B cell (primary cell): Measurements from ENCODE around the gene LHX1. TPM values are rescaled to one million over a fixed set of nuclear protein-coding genes. Genes with fewer than 3 reads are reported as not detected.

Experiments
- ATAC-seq: fragments of 200-7000 bp; cut with Tn5 transposase; one replicate; pipeline ENCODE4 v1.10.0; 2021; ENCODE audit warnings: low read depth, mild to moderate bottlenecking, moderate number of reproducible peaks, moderate library complexity
- CTCF ChIA-PET: fragments of 350-600 bp; sonication (Branson Sonifier 250); formaldehyde crosslinking; loops from one replicate; lab custom pipeline; 2021; ENCODE audit warnings: antibody characterized with exemption, inconsistent platforms; lab: Charles Lee
- POLR2A ChIA-PET: fragments of 350-600 bp; sonication (Branson Sonifier 250); formaldehyde crosslinking; loops from one replicate; lab custom pipeline; 2021; ENCODE audit warnings: antibody characterized with exemption; lab: Charles Lee
- DNase-seq: peaks from one replicate; pipeline ENCODE4 v3.0.0; 2013
- H2AFZ ChIP-seq: 2 replicates; pipeline ENCODE4 v1.6.1; 2012; ENCODE audit warnings: mild to moderate bottlenecking, low read depth, low read length; ENCODE audit not compliant: insufficient read depth, poor library complexity, severe bottlenecking
- H3K27ac ChIP-seq, 2 donors: 1 replicate in 1 of 2; 2 replicates in 1 of 2; pipeline ENCODE4 v1.5.1; 2012 to 2013; ENCODE audit warnings: low read length in 2 of 2, mild to moderate bottlenecking in 2 of 2, moderate library complexity in 1 of 2
- H3K27me3 ChIP-seq, 4 experiments: fragments of 200-600 bp in 1 of 4; sonication (generic) in 1 of 4; replicated peaks in 1 of 4; 1 replicate in 2 of 4; 2 replicates in 2 of 4; pipeline versions ENCODE4 v1.6.1 to v1.7.0; 2013 to 2016; ENCODE audit warnings: low read length in 3 of 4, mild to moderate bottlenecking in 2 of 4, mixed read lengths in 1 of 4, moderate library complexity in 1 of 4; ENCODE audit not compliant: insufficient read depth in 4 of 4, control insufficient read depth in 3 of 4; ENCODE audit errors: control extremely low read depth in 1 of 4
- H3K36me3 ChIP-seq, 2 experiments: replicated peaks in 1 of 2; 1 replicate in 1 of 2; 2 replicates in 1 of 2; pipeline versions ENCODE4 v1.6.1 to v1.7.1; 2013; ENCODE audit warnings: low read length in 1 of 2; ENCODE audit not compliant: insufficient read depth in 2 of 2, control insufficient read depth in 1 of 2; ENCODE audit errors: control extremely low read depth in 1 of 2, extremely low read depth in 1 of 2
- H3K4me1 ChIP-seq, 2 donors: fragments of 200-600 bp in 1 of 2; sonication (generic) in 1 of 2; 1 replicate in 1 of 2; 2 replicates in 1 of 2; pipeline versions ENCODE4 v1.5.1 to v1.6.1; 2013 to 2017; ENCODE audit warnings: low read length in 2 of 2; ENCODE audit not compliant: control insufficient read depth in 2 of 2, insufficient read depth in 2 of 2
- H3K4me2 ChIP-seq: replicated peaks from 2 replicates; pipeline ENCODE3; 2012; ENCODE audit warnings: mild to moderate bottlenecking, low read depth, low read length; ENCODE audit not compliant: poor library complexity, severe bottlenecking
- H3K4me3 ChIP-seq, 5 experiments: fragments of 200-600 bp in 1 of 5; sonication (generic) in 1 of 5; 1 replicate in 3 of 5; 2 replicates in 2 of 5; pipeline versions ENCODE4 v1.5.1 to v1.7.0; 2011 to 2016; ENCODE audit warnings: low read length in 4 of 5, mild to moderate bottlenecking in 4 of 5, low read depth in 2 of 5, control low read depth in 1 of 5, moderate library complexity in 1 of 5; ENCODE audit not compliant: insufficient read depth in 1 of 5; ENCODE audit errors: control extremely low read depth in 1 of 5, extremely low read depth in 1 of 5
- H3K79me2 ChIP-seq: fragments of 200-600 bp; sonication (generic); one replicate; pipeline ENCODE4 v1.6.0; 2016; ENCODE audit warnings: low read length; ENCODE audit not compliant: control insufficient read depth, insufficient read depth
- H3K9ac ChIP-seq: fragments of 200-600 bp; sonication (generic); 2 replicates; pipeline ENCODE4 v1.6.1; 2017; ENCODE audit warnings: mild to moderate bottlenecking, low read length, moderate library complexity
- H3K9me3 ChIP-seq, 3 donors: one replicate each; pipeline versions ENCODE4 v1.6.1 to v1.7.1; 2013; ENCODE audit warnings: low read length in 2 of 3; ENCODE audit not compliant: control insufficient read depth in 2 of 3, insufficient read depth in 1 of 3; ENCODE audit errors: control extremely low read depth in 1 of 3
- H4K20me1 ChIP-seq: 2 replicates; pipeline ENCODE4 v1.6.0; 2012; ENCODE audit warnings: mild to moderate bottlenecking, low read length; ENCODE audit not compliant: insufficient read depth, control insufficient read depth, poor library complexity, severe bottlenecking
- H3K27ac Mint-ChIP-seq: one replicate; pipeline ENCODE4 v1.8.0; 2021; ENCODE audit warnings: mixed read lengths
- H3K27me3 Mint-ChIP-seq: one replicate; pipeline ENCODE4 v1.8.0; 2021; ENCODE audit warnings: mixed read lengths
- H3K4me1 Mint-ChIP-seq: one replicate; pipeline ENCODE4 v1.8.0; 2021; ENCODE audit warnings: mixed read lengths
- H3K4me3 Mint-ChIP-seq: one replicate; pipeline ENCODE4 v1.8.0; 2021; ENCODE audit warnings: mixed read lengths
- H3K9me3 Mint-ChIP-seq: one replicate; pipeline ENCODE4 v1.8.0; 2022; ENCODE audit warnings: mixed read lengths; ENCODE audit not compliant: insufficient read depth
- CTCF ChIP-seq: fragments of 200-600 bp; IDR thresholded peaks from one replicate; pipeline ENCODE4 v1.8.0; 2022; ENCODE audit warnings: antibody characterized with exemption, mild to moderate bottlenecking
- EZH2 ChIP-seq: IDR thresholded peaks from 2 replicates; pipeline ENCODE4 v1.6.1; 2012; ENCODE audit warnings: borderline replicate concordance, low read depth, mild to moderate bottlenecking, moderate library complexity, low read length; ENCODE audit not compliant: insufficient read depth, poor library complexity, severe bottlenecking
- WGBS: methylation state at CpG from one replicate; pipeline ENCODE4 v1.1.5; 2013; ENCODE audit warnings: missing lambda C conversion rate; ENCODE audit not compliant: insufficient coverage; 5-methylcytosine and 5-hydroxymethylcytosine counted together
- intact Hi-C: fragments of 100-400 bp; cut with micrococcal nuclease; formaldehyde crosslinking; loops from one replicate; pipeline ENCODE4 v1.10.0; 2022
- polyA plus RNA-seq: library from polyadenylated mRNA; depleted of rRNA; stranded (reverse); fragments of >200 nt; gene quantifications from 2 replicates; pipeline ENCODE4 v1.2.3, GENCODE V29; 2012
- total RNA-seq, 2 donors: library from RNA; stranded (reverse); fragments of 120-200 nt in 1 of 2; gene quantifications; 1 replicate in 1 of 2; 2 replicates in 1 of 2; pipeline versions ENCODE4 v1.2.3 to v1.2.4, GENCODE V29; 2013 to 2022

Gene LHX1
- total and polyA plus RNA-seq, 2 donors (not counting 1 experiment from before 2014, with no cell fraction given) = not detected

DNA sequence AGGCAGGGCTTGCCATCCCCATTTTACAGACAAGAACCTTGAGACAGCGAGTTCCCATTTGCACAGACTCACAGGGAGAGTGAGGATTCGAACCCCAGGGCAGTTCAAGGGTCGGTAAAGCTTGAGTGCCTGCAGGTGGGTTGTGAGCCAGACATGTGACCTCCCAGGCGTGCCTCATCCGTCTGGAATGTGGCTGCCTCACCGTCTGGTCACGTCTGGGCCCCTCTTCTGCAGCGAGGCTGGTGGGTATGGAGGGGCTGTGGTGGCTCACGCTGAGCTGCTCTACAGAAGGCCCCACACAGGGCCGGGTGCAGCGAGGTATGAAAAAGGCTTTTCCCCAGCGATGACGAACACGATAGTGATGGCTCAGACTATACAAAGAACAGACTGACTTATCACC is 35.8 kb upstream of the LHX1 start:
- ChIA-PET POLR2A (no interaction called here), CTCF (no interaction called here)
- Histone ChIP-seq H3K27me3 (peaks cover 0 to 5% (median 0%) of the 10 kb centered on the region in 4 experiments), H3K27ac (no peak overlapping the region), H3K9me3 (no peaks in the 10 kb centered on the region), H3K9ac (no peak overlapping the region), H3K4me1 (no peaks in the 10 kb centered on the region), H2AFZ (no peak overlapping the region), H3K79me2 (no peaks in the 10 kb centered on the region), H3K4me3 (no peak overlapping the region), H3K36me3 (no peaks in the 10 kb centered on the region), H3K4me2 (no peak overlapping the region), H4K20me1 (no peaks in the 10 kb centered on the region)
- TF ChIP-seq EZH2 (no peak), CTCF (no peak)
- 87% methylated on average over 11 of the region's 14 CpGs for WGBS
- intact Hi-C loops = no loop called here
- DNase-seq (no peak), ATAC-seq (no peak)
- H3K4me1 Mint-ChIP-seq = no peaks in the 10 kb centered on the region
- no peak overlapping the region for H3K4me3 Mint-ChIP-seq
- H3K27ac Mint-ChIP-seq = no peak overlapping the region
- no peaks in the 10 kb centered on the region for H3K9me3 Mint-ChIP-seq
- peaks cover 41% of the 10 kb centered on the region for H3K27me3 Mint-ChIP-seq

DNA sequence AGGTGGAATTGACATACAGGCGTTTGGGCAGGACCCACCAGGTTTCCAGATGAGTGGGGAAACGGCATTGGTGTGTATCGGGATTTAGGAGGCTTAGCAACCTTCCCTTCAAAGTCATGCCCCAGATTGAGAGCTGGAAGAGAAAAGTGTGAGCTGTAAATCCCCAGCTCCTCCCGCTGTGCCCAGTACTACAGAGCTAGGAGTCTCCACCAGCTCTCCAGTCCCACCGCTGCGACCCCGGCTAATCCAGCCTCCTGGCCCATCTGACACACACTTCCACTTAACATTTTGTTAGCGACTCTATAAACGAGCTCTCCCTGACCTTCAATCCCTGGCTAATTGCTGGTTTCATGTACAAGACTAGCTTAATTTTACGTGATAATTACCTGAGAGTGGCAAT is 29.9 kb upstream of the LHX1 start:
- no peak overlapping the region for H3K4me3 Mint-ChIP-seq
- Histone ChIP-seq H4K20me1 (no peaks in the 10 kb centered on the region), H3K27me3 (peaks cover 0 to 9% (median 2%) of the 10 kb centered on the region in 4 experiments), H3K9ac (no peak overlapping the region), H2AFZ (no peak overlapping the region), H3K36me3 (no peaks in the 10 kb centered on the region), H3K4me3 (no peak overlapping the region), H3K4me2 (no peak overlapping the region), H3K27ac (no peak overlapping the region), H3K4me1 (no peaks in the 10 kb centered on the region), H3K79me2 (no peaks in the 10 kb centered on the region), H3K9me3 (no peaks in the 10 kb centered on the region)
- no peaks in the 10 kb centered on the region for H3K9me3 Mint-ChIP-seq
- TF ChIP-seq EZH2 (no peak), CTCF (no peak)
- DNase-seq (no peak), ATAC-seq (no peak)
- POLR2A ChIA-PET = no interaction called here
- no peaks in the 10 kb centered on the region for H3K4me1 Mint-ChIP-seq
- peaks cover 43% of the 10 kb centered on the region for H3K27me3 Mint-ChIP-seq
- CTCF ChIA-PET = no interaction called here
- H3K27ac Mint-ChIP-seq = no peak overlapping the region
- intact Hi-C loops = no loop called here
- WGBS = 79% methylated on average over 9 of the region's 10 CpGs
